ENCODE measurements around the gene ATG2B. TPM values are rescaled to one million over a fixed set of nuclear protein-coding genes. Genes with fewer than 3 reads are reported as not detected.
"Not testable (repeated sequence)": the region's sequence is repeated elsewhere in the genome, so short reads cannot be mapped to it uniquely, and the experiment has no call there.

The ATG2B gene
- total RNA-seq, 1 donor from 2014 or later: 19.9 TPM

GRCh38 chr14:96349286-96350075 lies 13.7 kb downstream of the ATG2B start:
- Mint-ChIP-seq H3K4me3 (no peak overlapping the region), H3K4me1 (ENCODE audit: unreplicated experiment) (no peaks in the 10 kb centered on the region), H3K27me3 (no peaks in the 10 kb centered on the region), H3K27ac (no peak overlapping the region), H3K9me3 (no peaks in the 10 kb centered on the region), H3K36me3 (no peaks in the 10 kb centered on the region)
- no peak for TF ChIP-seq CTCF (conservative IDR thresholded peaks at IDR 0.05)
- no peak for DNase-seq (ENCODE audit: extremely low spot score, unreplicated experiment)

GRCh38 chr14:96347957-96348356 lies 15.2 kb downstream of the ATG2B start:
- H3K9me3 Mint-ChIP-seq; H3K4me3 Mint-ChIP-seq; H3K27me3 Mint-ChIP-seq; H3K27ac Mint-ChIP-seq; H3K4me1 Mint-ChIP-seq (ENCODE audit: unreplicated experiment); H3K36me3 Mint-ChIP-seq; DNase-seq (ENCODE audit: extremely low spot score, unreplicated experiment): not testable (repeated sequence)

- H3K36me3 Mint-ChIP-seq: peaks cover 4% of the 10 kb centered on the region
- H3K9me3 Mint-ChIP-seq: no peaks in the 10 kb centered on the region
- no peak for DNase-seq (ENCODE audit: extremely low spot score, unreplicated experiment)
- no peak for TF ChIP-seq CTCF (conservative IDR thresholded peaks at IDR 0.05)
- H3K4me3 Mint-ChIP-seq: no peak overlapping the region
- H3K27me3 Mint-ChIP-seq: no peaks in the 10 kb centered on the region
- no peaks in the 10 kb centered on the region for H3K4me1 Mint-ChIP-seq (ENCODE audit: unreplicated experiment)
- no peak overlapping the region for H3K27ac Mint-ChIP-seq
Observed at GRCh38 chr14:96345669-96346068, 17.5 kb downstream of the ATG2B start.

GRCh38 chr14:96341323-96341722 lies 21.8 kb downstream of the ATG2B start:
- no peak for TF ChIP-seq CTCF (conservative IDR thresholded peaks at IDR 0.05)
- no peak overlapping the region for H3K27ac Mint-ChIP-seq
- DNase-seq (ENCODE audit: extremely low spot score, unreplicated experiment): no peak
- no peaks in the 10 kb centered on the region for H3K27me3 Mint-ChIP-seq
- H3K36me3 Mint-ChIP-seq: peaks cover 30% of the 10 kb centered on the region
- no peaks in the 10 kb centered on the region for H3K4me1 Mint-ChIP-seq (ENCODE audit: unreplicated experiment)
- no peak overlapping the region for H3K4me3 Mint-ChIP-seq
- H3K9me3 Mint-ChIP-seq: peaks cover 4% of the 10 kb centered on the region

GRCh38 chr14:96338551-96338950 lies 24.6 kb downstream of the ATG2B start:
- peaks cover 4% of the 10 kb centered on the region for H3K9me3 Mint-ChIP-seq
- H3K27ac Mint-ChIP-seq: no peak overlapping the region
- no peaks in the 10 kb centered on the region for H3K4me1 Mint-ChIP-seq (ENCODE audit: unreplicated experiment)
- no peaks in the 10 kb centered on the region for H3K27me3 Mint-ChIP-seq
- no peak for DNase-seq (ENCODE audit: extremely low spot score, unreplicated experiment)
- H3K4me3 Mint-ChIP-seq: no peak overlapping the region
- peaks cover 33% of the 10 kb centered on the region for H3K36me3 Mint-ChIP-seq
- TF ChIP-seq CTCF (conservative IDR thresholded peaks at IDR 0.05): no peak

GRCh38 chr14:96324219-96324618 lies 38.9 kb downstream of the ATG2B start:
- Mint-ChIP-seq H3K27me3 (no peaks in the 10 kb centered on the region), H3K4me3 (no peak overlapping the region), H3K27ac (no peak overlapping the region), H3K36me3 (peaks cover 20% of the 10 kb centered on the region), H3K9me3 (no peaks in the 10 kb centered on the region), H3K4me1 (ENCODE audit: unreplicated experiment) (no peaks in the 10 kb centered on the region)
- DNase-seq (ENCODE audit: extremely low spot score, unreplicated experiment): no peak
- no peak for TF ChIP-seq CTCF (conservative IDR thresholded peaks at IDR 0.05)
